ENCODE data around the gene ACAP2. TPM values are rescaled to one million over a fixed set of nuclear protein-coding genes. Genes with fewer than 3 reads are reported as not detected.
"Not testable (repeated sequence)": the region's sequence is repeated elsewhere in the genome, so short reads cannot be mapped to it uniquely, and the experiment has no call there.

Gene ACAP2
- total RNA-seq, 1 experiment from 2014 or later: 57.9 TPM

DNA sequence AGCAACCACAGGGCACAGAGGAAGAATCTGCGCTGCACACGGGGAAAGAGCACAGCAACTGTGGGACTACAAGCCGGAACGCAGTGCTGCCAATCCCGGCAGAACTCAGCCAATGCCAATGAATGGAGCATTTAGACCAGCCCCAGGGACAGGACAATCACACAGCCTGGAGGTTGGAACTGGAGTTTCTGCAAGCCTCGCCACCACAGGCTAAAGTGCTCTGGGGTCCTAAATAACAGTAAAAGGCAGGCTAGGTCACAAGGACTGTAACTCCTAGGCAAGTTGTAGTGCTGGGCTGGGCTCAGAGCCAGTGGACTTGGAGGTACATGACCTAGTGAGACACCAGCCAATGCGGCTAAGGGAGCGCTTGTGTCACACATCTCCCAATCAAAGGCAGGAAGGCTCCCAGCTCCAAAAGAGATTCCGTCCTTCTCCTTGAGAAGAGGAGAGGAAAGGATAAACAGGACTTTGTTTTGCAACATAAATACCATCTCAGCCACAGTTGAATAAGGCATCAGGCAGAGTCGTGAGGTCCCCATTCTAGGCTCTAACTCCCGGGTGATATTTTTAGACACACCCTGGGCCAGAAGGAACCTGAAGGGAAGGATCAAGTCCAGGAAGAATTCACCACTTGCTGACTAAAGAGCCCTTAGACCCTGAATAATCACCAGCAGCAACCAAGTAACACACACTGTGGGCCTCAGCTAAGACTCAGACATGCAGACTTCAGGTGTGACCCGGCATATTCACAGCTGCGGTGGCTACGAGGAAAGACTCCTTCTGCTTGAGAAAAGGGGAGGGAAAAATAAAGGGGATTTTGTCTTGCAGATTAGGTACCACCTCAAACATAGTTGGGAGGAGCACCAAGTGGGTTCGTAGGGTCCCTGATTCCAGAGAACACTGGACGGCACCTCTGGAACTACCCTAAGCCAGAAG is 86.4 kb downstream of the ACAP2 start:
- Histone ChIP-seq H3K4me1 (ENCODE audit: control insufficient read depth, insufficient read depth, low read length) (no peaks in the 10 kb centered on the region; the same call in 1 of the 2 replicates), H3K27me3 (ENCODE audit: control insufficient read depth, insufficient read depth, low read length) (no peaks in the 10 kb centered on the region), H3K36me3 (ENCODE audit: control insufficient read depth, insufficient read depth, low read length) (no peaks in the 10 kb centered on the region), H3K9me3 (ENCODE audit: control insufficient read depth, insufficient read depth, low read depth, low read length) (no peaks in the 10 kb centered on the region), H3K27ac (ENCODE audit: low read length) (no peak overlapping the region), H3K4me3 (ENCODE audit: low read depth in 2 of 2, low read length in 2 of 2) (no peak overlapping the region)
- TF ChIP-seq, protein P1, sequence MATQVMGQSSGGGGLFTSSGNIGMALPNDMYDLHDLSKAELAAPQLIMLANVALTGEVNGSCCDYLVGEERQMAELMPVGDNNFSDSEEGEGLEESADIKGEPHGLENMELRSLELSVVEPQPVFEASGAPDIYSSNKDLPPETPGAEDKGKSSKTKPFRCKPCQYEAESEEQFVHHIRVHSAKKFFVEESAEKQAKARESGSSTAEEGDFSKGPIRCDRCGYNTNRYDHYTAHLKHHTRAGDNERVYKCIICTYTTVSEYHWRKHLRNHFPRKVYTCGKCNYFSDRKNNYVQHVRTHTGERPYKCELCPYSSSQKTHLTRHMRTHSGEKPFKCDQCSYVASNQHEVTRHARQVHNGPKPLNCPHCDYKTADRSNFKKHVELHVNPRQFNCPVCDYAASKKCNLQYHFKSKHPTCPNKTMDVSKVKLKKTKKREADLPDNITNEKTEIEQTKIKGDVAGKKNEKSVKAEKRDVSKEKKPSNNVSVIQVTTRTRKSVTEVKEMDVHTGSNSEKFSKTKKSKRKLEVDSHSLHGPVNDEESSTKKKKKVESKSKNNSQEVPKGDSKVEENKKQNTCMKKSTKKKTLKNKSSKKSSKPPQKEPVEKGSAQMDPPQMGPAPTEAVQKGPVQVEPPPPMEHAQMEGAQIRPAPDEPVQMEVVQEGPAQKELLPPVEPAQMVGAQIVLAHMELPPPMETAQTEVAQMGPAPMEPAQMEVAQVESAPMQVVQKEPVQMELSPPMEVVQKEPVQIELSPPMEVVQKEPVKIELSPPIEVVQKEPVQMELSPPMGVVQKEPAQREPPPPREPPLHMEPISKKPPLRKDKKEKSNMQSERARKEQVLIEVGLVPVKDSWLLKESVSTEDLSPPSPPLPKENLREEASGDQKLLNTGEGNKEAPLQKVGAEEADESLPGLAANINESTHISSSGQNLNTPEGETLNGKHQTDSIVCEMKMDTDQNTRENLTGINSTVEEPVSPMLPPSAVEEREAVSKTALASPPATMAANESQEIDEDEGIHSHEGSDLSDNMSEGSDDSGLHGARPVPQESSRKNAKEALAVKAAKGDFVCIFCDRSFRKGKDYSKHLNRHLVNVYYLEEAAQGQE (IDR thresholded peaks at IDR 0.05; ENCODE audit: insufficient read depth in 1 of 2, low read depth in 2 of 2, low read length in 1 of 2): no peak
- TF ChIP-seq TCF7L2 (IDR thresholded peaks at IDR 0.05; ENCODE audit: low read depth, low read length) (no peak), SIN3A (IDR thresholded peaks at IDR 0.05; ENCODE audit: borderline replicate concordance, insufficient read depth, low read depth, low read length) (no peak), CTCF (IDR thresholded peaks at IDR 0.05) (no peak), POLR2AphosphoS5 (IDR thresholded peaks at IDR 0.05; ENCODE audit: low read depth, low read length) (no peak)
- BruUV-seq (replicated peaks): no TSS peak
- DNase-seq (ENCODE audit: low read depth, low spot score) (no peak), ATAC-seq (no peak)
- intact Hi-C loops (cut with micrococcal nuclease; ENCODE audit: unreplicated experiment): no loop called here
- ChIA-PET POLR2A (no interaction called here), CTCF (no interaction called here)
- in situ Hi-C loops (cut with HindIII; ENCODE audit: low pct_unique_long_range_greater_than_20kb, low sequenced_read_pairs): no loop called here

GRCh38 chr3:195354009-195354408 is 88.8 kb downstream of the ACAP2 start:
- POLR2A ChIA-PET: interaction anchor here (0.7 kb wide), 1 partner anchor 52 kb away, joined by 4 read pairs; no protein-coding TSS in a partner anchor
- H3K27me3 ChIP-seq (ENCODE audit: control insufficient read depth, insufficient read depth, low read length); ATAC-seq; H3K9me3 ChIP-seq (ENCODE audit: control insufficient read depth, insufficient read depth, low read depth, low read length); in situ Hi-C loops (cut with HindIII; ENCODE audit: low pct_unique_long_range_greater_than_20kb, low sequenced_read_pairs); H3K36me3 ChIP-seq (ENCODE audit: control insufficient read depth, insufficient read depth, low read length); H3K27ac ChIP-seq (ENCODE audit: low read length); H3K4me1 ChIP-seq (ENCODE audit: control insufficient read depth, insufficient read depth, low read length); CTCF ChIA-PET; H3K4me3 ChIP-seq (ENCODE audit: low read depth in 2 of 2, low read length in 2 of 2); DNase-seq (ENCODE audit: low read depth, low spot score); intact Hi-C loops (cut with micrococcal nuclease; ENCODE audit: unreplicated experiment); BruUV-seq (replicated peaks): not testable (repeated sequence)
